KMS-11 (cell line): ENCODE data around the gene ARHGDIA.

Source experiments
- H2AFZ ChIP-seq: fragments of 200-600 bp; sonication (generic); 2 replicates; pipeline ENCODE4 v1.6.1; 2016; ENCODE audit warnings: antibody characterized with exemption, mixed run types, low read depth
- H3K27ac ChIP-seq: fragments of 200-600 bp; sonication (generic); 2 replicates; pipeline ENCODE4 v1.6.1; 2016; ENCODE audit warnings: mild to moderate bottlenecking, mixed run types
- H3K27me3 ChIP-seq: fragments of 200-600 bp; sonication (generic); 2 replicates; pipeline ENCODE4 v1.6.1; 2017; ENCODE audit warnings: mild to moderate bottlenecking, low read depth, mixed run types, moderate library complexity; ENCODE audit not compliant: insufficient read depth
- H3K36me3 ChIP-seq: fragments of 200-600 bp; sonication (generic); 2 replicates; pipeline ENCODE4 v1.6.1; 2017; ENCODE audit warnings: mild to moderate bottlenecking, mixed run types; ENCODE audit not compliant: insufficient read depth
- H3K4me1 ChIP-seq: fragments of 200-600 bp; sonication (generic); 2 replicates; pipeline ENCODE4 v1.6.1; 2016; ENCODE audit warnings: mild to moderate bottlenecking, low read depth, mixed run types; ENCODE audit not compliant: poor library complexity, severe bottlenecking
- H3K4me2 ChIP-seq: fragments of 200-600 bp; sonication (generic); 2 replicates; pipeline ENCODE4 v1.7.0; 2016; ENCODE audit warnings: mild to moderate bottlenecking, mixed run types
- H3K4me3 ChIP-seq: fragments of 200-600 bp; sonication (generic); IDR thresholded peaks from 2 replicates; pipeline ENCODE4 v1.6.1; 2017; ENCODE audit warnings: low read depth, low read length, mixed read lengths; ENCODE audit not compliant: insufficient read depth
- H3K79me2 ChIP-seq: fragments of 200-600 bp; sonication (generic); 2 replicates; pipeline ENCODE4 v1.6.1; 2016; ENCODE audit warnings: low read depth, mixed run types; ENCODE audit not compliant: insufficient read depth
- H3K9ac ChIP-seq: fragments of 200-600 bp; sonication (generic); 2 replicates; pipeline ENCODE4 v1.6.1; 2016; ENCODE audit warnings: mild to moderate bottlenecking, mixed run types
- H4K20me1 ChIP-seq: fragments of 200-600 bp; sonication (generic); 2 replicates; pipeline ENCODE4 v1.6.1; 2016; ENCODE audit warnings: mild to moderate bottlenecking, mixed run types; ENCODE audit not compliant: insufficient read depth
- TF ChIP-seq, protein P1 (sequence below): fragments of 200-600 bp; sonication (generic); conservative IDR thresholded peaks from 2 replicates; pipeline ENCODE4 v1.6.1; 2017; ENCODE audit warnings: low read depth, mild to moderate bottlenecking, antibody characterized with exemption, low read length, moderate library complexity, mixed read lengths

The ARHGDIA gene

DNA sequence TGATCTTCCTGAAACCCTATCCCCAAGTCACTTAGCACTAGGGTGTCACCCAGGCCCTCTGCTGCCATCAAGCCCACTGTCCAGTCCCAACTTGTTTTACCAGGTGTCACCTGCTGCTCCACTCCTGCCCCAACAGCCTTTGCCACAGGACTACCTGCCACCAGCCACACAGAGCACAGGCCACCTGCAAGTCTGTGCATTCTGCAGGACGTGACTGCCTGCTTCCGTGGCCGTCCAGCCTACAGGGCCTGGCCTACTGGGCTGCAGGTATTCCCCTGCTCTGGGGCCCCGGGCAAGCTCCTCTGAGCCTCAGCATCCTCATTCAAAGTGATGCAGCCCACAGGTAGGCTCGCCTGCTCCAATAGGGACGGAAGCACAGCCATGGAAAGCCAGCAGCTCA, 41.3 kb downstream of the ARHGDIA start:
- Histone ChIP-seq H3K9ac (no peak overlapping the region), H3K4me1 (peaks cover 28% of the 10 kb centered on the region), H3K27ac (no peak overlapping the region), H4K20me1 (no peaks in the 10 kb centered on the region), H3K36me3 (no peaks in the 10 kb centered on the region), H3K79me2 (peaks cover 9% of the 10 kb centered on the region; the same call in 1 of the 2 replicates), H2AFZ (no peak overlapping the region), H3K4me3 (no peak overlapping the region), H3K4me2 (no peak overlapping the region), H3K27me3 (no peaks in the 10 kb centered on the region)
- TF ChIP-seq, protein P1, sequence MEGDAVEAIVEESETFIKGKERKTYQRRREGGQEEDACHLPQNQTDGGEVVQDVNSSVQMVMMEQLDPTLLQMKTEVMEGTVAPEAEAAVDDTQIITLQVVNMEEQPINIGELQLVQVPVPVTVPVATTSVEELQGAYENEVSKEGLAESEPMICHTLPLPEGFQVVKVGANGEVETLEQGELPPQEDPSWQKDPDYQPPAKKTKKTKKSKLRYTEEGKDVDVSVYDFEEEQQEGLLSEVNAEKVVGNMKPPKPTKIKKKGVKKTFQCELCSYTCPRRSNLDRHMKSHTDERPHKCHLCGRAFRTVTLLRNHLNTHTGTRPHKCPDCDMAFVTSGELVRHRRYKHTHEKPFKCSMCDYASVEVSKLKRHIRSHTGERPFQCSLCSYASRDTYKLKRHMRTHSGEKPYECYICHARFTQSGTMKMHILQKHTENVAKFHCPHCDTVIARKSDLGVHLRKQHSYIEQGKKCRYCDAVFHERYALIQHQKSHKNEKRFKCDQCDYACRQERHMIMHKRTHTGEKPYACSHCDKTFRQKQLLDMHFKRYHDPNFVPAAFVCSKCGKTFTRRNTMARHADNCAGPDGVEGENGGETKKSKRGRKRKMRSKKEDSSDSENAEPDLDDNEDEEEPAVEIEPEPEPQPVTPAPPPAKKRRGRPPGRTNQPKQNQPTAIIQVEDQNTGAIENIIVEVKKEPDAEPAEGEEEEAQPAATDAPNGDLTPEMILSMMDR: no peak

DNA sequence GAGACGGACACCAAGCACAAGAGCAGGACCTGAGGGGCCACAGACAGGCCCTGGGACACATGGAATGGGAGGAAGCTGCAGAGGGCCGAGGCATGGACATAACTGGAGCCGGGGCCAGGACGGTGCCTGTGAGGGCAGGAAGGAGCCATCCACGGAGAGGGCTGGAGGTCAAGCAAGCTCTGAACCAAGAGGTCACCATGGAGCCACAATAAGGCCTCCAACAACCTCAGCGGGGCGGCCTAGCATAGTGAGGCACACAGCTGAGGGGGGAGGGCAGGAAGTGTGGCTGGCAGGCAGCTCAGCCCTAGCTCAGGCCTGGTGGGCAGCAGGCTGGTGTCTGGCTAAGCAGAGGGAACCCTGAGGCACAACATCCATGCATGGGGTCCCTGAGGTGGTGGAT, 42.5 kb downstream of the ARHGDIA start:
- H3K27ac ChIP-seq: no peak overlapping the region
- H4K20me1 ChIP-seq: no peaks in the 10 kb centered on the region
- TF ChIP-seq, protein P1: no peak
- no peak overlapping the region for H3K4me2 ChIP-seq
- no peak overlapping the region for H3K4me3 ChIP-seq
- H2AFZ ChIP-seq: no peak overlapping the region
- no peaks in the 10 kb centered on the region for H3K36me3 ChIP-seq
- H3K4me1 ChIP-seq: peaks cover 21% of the 10 kb centered on the region
- H3K27me3 ChIP-seq: no peaks in the 10 kb centered on the region
- H3K79me2 ChIP-seq: no peaks in the 10 kb centered on the region
- H3K9ac ChIP-seq: no peak overlapping the region

- Histone ChIP-seq H3K9ac (no peak overlapping the region), H3K36me3 (no peaks in the 10 kb centered on the region), H2AFZ (no peak overlapping the region), H3K27ac (no peak overlapping the region), H4K20me1 (no peaks in the 10 kb centered on the region), H3K27me3 (no peaks in the 10 kb centered on the region), H3K4me1 (peaks cover 5% of the 10 kb centered on the region), H3K79me2 (no peaks in the 10 kb centered on the region), H3K4me3 (no peak overlapping the region), H3K4me2 (no peak overlapping the region)
- TF ChIP-seq, protein P1: no peak
These were observed 45.2 kb downstream of the ARHGDIA start for GRCh38 chr17:81825841-81826466.

- no peak overlapping the region for H3K9ac ChIP-seq
- H3K4me1 ChIP-seq: no peaks in the 10 kb centered on the region
- H2AFZ ChIP-seq: no peak overlapping the region
- H3K36me3 ChIP-seq: no peaks in the 10 kb centered on the region
- H3K4me2 ChIP-seq: no peak overlapping the region
- no peaks in the 10 kb centered on the region for H3K27me3 ChIP-seq
- no peaks in the 10 kb centered on the region for H3K79me2 ChIP-seq
- H4K20me1 ChIP-seq: no peaks in the 10 kb centered on the region
- TF ChIP-seq, protein P1: no peak
- no peak overlapping the region for H3K27ac ChIP-seq
- no peak overlapping the region for H3K4me3 ChIP-seq
These were observed 46.5 kb downstream of the ARHGDIA start for GRCh38 chr17:81824595-81824994.
